Neural crest cell (in vitro differentiated cells): ENCODE measurements around the gene ATP6V0E1. TPM values are rescaled to one million over a fixed set of nuclear protein-coding genes. Genes with fewer than 3 reads are reported as not detected.

Source experiments
- DNase-seq: peaks from one replicate; pipeline ENCODE4 v3.0.0; 2021; ENCODE audit warnings: low read depth, mixed read lengths, low spot score
- H3K27ac Mint-ChIP-seq: one replicate; pipeline ENCODE4 v1.8.0; 2021; ENCODE audit warnings: mild to moderate bottlenecking, mixed read lengths; ENCODE audit not compliant: unreplicated experiment
- H3K27me3 Mint-ChIP-seq: 2 replicates; pipeline ENCODE4 v1.8.0; 2021; ENCODE audit warnings: low read depth, mild to moderate bottlenecking, mixed read lengths
- H3K36me3 Mint-ChIP-seq: 2 replicates; pipeline ENCODE4 v1.8.0; 2021; ENCODE audit warnings: low read depth, mild to moderate bottlenecking, mixed read lengths
- H3K4me1 Mint-ChIP-seq: 2 replicates; pipeline ENCODE4 v1.8.0; 2021; ENCODE audit warnings: mixed read lengths
- H3K4me3 Mint-ChIP-seq: one replicate; pipeline ENCODE4 v1.8.0; 2021; ENCODE audit warnings: mild to moderate bottlenecking, mixed read lengths
- H3K9me3 Mint-ChIP-seq: 2 replicates; pipeline ENCODE4 v1.8.0; 2021; ENCODE audit warnings: mixed read lengths
- total RNA-seq: library from RNA; stranded (reverse); gene quantifications from 2 replicates; pipeline ENCODE4 v1.2.1, GENCODE V29; 2021
- TF ChIP-seq, protein P1 (sequence below): fragments of 200-600 bp; sonication (generic); conservative IDR thresholded peaks from 2 replicates; pipeline ENCODE4 v1.5.0; 2021; ENCODE audit warnings: antibody characterized with exemption, mild to moderate bottlenecking

The ATP6V0E1 gene
- total RNA-seq, 1 donor from 2014 or later = 76.4 TPM

DNA sequence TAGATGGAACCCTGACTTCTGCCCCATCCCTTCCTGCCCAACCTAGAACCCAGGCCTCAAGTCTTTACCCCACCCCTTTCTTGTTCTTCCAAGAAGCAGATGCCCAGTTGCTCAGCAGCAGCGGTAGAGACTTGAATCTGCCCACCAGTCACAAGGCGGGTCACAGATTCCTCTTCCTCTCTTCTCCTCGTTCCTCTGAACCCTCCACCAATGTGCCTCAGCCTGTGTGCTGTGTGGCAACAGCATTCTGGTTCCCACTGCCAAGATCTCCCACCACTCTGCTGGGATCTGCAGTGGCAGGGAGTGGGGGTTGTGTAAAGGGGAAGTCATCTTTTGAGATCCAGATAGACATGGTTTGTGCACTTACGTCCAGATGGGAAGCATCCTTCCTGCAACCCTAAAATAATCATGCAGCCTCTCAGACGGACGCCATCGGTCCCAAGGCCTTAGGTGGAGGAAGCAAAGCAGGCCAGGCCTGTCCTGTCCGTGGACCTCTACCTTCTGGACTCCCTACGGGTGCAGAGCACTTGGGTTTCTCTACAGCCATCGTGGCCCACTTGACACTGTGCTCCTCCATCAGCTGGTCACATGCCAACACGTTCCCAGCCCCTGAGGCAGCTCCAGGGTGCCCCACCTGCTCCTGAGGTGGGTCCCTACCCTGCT lies 32.1 kb upstream of the ATP6V0E1 start:
- Mint-ChIP-seq H3K36me3 (peaks cover 3% of the 10 kb centered on the region), H3K27me3 (peaks cover 4% of the 10 kb centered on the region), H3K4me1 (no peaks in the 10 kb centered on the region), H3K27ac (no peak overlapping the region), H3K4me3 (peak overlapping the region; percentile 18), H3K9me3 (no peaks in the 10 kb centered on the region)
- no peak for DNase-seq
- TF ChIP-seq, protein P1, sequence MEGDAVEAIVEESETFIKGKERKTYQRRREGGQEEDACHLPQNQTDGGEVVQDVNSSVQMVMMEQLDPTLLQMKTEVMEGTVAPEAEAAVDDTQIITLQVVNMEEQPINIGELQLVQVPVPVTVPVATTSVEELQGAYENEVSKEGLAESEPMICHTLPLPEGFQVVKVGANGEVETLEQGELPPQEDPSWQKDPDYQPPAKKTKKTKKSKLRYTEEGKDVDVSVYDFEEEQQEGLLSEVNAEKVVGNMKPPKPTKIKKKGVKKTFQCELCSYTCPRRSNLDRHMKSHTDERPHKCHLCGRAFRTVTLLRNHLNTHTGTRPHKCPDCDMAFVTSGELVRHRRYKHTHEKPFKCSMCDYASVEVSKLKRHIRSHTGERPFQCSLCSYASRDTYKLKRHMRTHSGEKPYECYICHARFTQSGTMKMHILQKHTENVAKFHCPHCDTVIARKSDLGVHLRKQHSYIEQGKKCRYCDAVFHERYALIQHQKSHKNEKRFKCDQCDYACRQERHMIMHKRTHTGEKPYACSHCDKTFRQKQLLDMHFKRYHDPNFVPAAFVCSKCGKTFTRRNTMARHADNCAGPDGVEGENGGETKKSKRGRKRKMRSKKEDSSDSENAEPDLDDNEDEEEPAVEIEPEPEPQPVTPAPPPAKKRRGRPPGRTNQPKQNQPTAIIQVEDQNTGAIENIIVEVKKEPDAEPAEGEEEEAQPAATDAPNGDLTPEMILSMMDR = no peak

DNA sequence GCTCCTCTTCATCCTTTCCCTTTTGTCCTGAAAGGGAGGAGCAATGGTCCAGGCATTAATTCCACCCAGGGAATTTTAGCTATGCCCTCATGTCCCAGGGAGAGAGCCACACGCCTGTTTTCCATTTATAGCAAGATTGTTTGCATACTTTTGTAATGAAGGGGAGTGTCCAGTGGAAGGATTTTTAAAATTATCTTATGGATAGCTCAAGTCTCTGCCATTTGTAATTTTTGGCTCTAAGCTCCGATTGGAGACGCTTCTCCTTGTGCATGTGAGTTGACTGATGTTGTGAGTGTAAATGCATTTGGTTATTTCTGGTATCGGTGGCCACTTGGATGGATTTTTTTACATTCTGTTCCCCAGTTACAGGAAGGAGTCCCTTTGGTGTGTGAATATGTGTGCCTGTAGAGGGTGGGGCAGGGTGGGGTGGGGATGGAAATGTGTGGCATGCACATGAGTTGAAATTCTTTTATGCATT lies 31.5 kb upstream of the ATP6V0E1 start:
- Mint-ChIP-seq H3K27me3 (peaks cover 5% of the 10 kb centered on the region), H3K27ac (no peak overlapping the region), H3K4me3 (no peak overlapping the region), H3K36me3 (peaks cover 3% of the 10 kb centered on the region), H3K4me1 (no peaks in the 10 kb centered on the region), H3K9me3 (no peaks in the 10 kb centered on the region)
- TF ChIP-seq, protein P1 = no peak
- DNase-seq = no peak

DNA sequence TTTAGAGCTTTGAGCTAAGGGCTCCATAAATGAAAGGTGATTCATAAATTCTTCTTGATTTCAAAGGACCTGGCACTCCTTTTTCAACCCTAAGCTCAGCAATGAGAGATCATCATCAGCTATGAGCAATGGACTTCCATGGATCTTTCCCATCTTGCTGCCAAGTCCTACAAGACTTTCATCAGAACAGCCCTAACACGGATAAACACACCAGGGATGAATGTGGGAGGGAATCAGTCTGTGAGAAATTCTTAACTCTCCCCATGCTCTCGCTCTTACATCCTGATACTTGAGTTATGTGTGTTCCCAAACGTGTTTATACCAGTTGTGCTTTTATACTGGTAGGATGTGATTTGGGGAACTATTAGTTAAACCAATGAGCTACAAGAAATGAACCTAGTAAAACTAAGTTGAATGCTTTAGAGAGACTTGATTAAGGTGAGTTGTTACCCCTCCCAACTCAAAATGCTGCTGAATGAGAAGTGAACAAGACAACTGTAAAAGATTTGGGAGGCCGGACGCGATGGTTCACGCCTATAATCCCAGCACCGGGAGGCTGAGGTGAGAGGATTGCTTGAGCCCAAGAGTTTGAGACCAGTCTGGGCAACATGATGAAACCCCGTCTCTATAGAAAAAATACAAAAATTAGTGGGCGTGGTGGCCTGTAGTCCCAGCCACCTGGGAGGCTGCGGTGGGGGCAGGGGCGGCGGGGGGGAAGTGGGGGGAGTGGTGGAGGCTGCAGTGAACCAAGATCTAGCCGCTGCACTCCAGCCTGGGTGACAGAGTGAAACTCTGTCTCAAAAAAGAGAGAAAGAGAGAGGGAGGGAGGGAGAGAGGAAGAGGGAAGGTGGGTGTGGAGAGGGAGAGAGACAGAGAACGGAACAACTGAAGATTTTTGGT lies 29.5 kb upstream of the ATP6V0E1 start:
- H3K4me1 Mint-ChIP-seq = peaks cover 6% of the 10 kb centered on the region
- DNase-seq = no peak
- TF ChIP-seq, protein P1 = no peak
- H3K36me3 Mint-ChIP-seq = peaks cover 3% of the 10 kb centered on the region
- H3K4me3 Mint-ChIP-seq = no peak overlapping the region
- H3K9me3 Mint-ChIP-seq = no peaks in the 10 kb centered on the region
- no peak overlapping the region for H3K27ac Mint-ChIP-seq
- H3K27me3 Mint-ChIP-seq = peaks cover 9% of the 10 kb centered on the region

DNA sequence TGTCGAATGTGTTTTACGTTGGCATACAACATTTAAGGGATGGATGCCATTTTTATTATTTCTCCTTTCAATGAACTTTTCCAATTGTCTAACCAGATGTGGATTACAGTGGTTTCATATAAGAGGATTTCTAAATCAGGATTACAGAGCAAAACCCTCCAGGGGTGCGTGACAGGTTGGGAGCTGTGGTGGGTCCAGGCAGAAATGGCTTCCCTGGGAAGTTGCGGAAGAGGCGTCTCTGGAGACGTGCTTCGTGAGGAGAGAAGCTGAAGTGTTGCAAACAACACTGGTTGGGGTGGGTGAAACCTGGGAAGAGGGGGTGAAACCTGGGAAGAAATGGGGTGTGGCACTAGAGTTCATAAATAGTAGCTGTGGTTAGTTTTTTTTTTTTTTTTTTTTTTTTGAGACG lies 28.8 kb upstream of the ATP6V0E1 start:
- H3K9me3 Mint-ChIP-seq = no peaks in the 10 kb centered on the region
- H3K27ac Mint-ChIP-seq = no peak overlapping the region
- peak overlapping the region; percentile 41 for H3K4me3 Mint-ChIP-seq
- H3K4me1 Mint-ChIP-seq = peaks cover 12% of the 10 kb centered on the region
- H3K36me3 Mint-ChIP-seq = no peaks in the 10 kb centered on the region
- peaks cover 9% of the 10 kb centered on the region for H3K27me3 Mint-ChIP-seq
- DNase-seq = no peak
- TF ChIP-seq, protein P1 = no peak

DNA sequence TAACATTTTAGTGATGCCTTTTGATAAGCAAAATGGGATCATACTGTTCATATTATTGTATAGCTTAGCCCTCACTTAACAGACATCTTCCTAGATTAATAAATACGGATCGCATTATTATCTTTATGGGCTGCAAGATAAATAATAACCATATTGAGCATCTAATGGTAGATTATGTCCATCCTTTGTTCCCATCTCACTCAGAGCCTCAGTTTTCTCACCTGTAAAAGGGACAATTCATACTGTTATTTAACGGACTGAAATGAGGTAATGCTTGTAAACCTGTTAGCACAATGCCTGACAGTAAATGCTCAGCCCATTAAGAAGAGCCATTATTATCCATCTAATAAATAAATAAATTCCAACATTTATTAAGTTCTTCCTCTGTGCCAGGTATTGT lies 27.3 kb upstream of the ATP6V0E1 start:
- Mint-ChIP-seq H3K27ac (no peak overlapping the region), H3K36me3 (no peaks in the 10 kb centered on the region), H3K9me3 (no peaks in the 10 kb centered on the region), H3K4me3 (peak overlapping the region; percentile 55), H3K27me3 (peaks cover 9% of the 10 kb centered on the region), H3K4me1 (peaks cover 21% of the 10 kb centered on the region)
- no peak for DNase-seq
- TF ChIP-seq, protein P1 = no peak
